Neutrophil (primary cell): Measurements from ENCODE around the gene SPNS2.

Experiments used
- H3K27ac ChIP-seq: fragments of 200-600 bp; sonication (generic); 2 replicates; pipeline ENCODE4 v1.5.1; 2016; ENCODE audit warnings: mild to moderate bottlenecking, moderate library complexity
- H3K27me3 ChIP-seq: fragments of 200-600 bp; sonication (generic); 2 replicates; pipeline ENCODE4 v1.6.0; 2016; ENCODE audit warnings: mild to moderate bottlenecking
- H3K36me3 ChIP-seq: fragments of 200-600 bp; sonication (generic); 2 replicates; pipeline ENCODE4 v1.5.1; 2017
- H3K4me1 ChIP-seq, 2 experiments: fragments of 200-600 bp in 1 of 2; sonication (generic) in 1 of 2; 1 replicate in 1 of 2; 2 replicates in 1 of 2; pipeline versions ENCODE4 v1.5.1 to v1.6.1; 2013 to 2016; ENCODE audit warnings: low read depth in 1 of 2, low read length in 1 of 2, mild to moderate bottlenecking in 1 of 2, moderate library complexity in 1 of 2; ENCODE audit not compliant: control insufficient read depth in 1 of 2, insufficient read depth in 1 of 2
- H3K4me3 ChIP-seq, 2 experiments: fragments of 200-600 bp in 1 of 2; sonication (generic) in 1 of 2; 1 replicate in 1 of 2; 2 replicates in 1 of 2; pipeline ENCODE4 v1.5.1; 2013 to 2016; ENCODE audit warnings: low read depth in 1 of 2, low read length in 1 of 2, mild to moderate bottlenecking in 1 of 2, moderate library complexity in 1 of 2
- H3K9me3 ChIP-seq: fragments of 200-600 bp; sonication (generic); 2 replicates; pipeline ENCODE4 v1.5.1; 2016
- CTCF ChIP-seq: fragments of 200-600 bp; sonication (generic); IDR thresholded peaks from 2 replicates; pipeline ENCODE4 v1.5.1; 2016; ENCODE audit warnings: antibody characterized with exemption

The SPNS2 gene

GRCh38 chr17:4560421-4560820 is 61.7 kb downstream of the SPNS2 start, which contains the start of gene GGT6:
TSS of gene GGT6 (minus strand) at chr17:4560577. CDS start at chr17:4560521, 56 bp downstream.
- no peak within 1 kb of the TSS for H3K27ac ChIP-seq
- no peak for TF ChIP-seq CTCF
- H3K4me1 ChIP-seq: peaks cover 6 to 12% of the 10 kb centered on the region in 2 experiments
- H3K27me3 ChIP-seq: no peaks in the 10 kb centered on the region
- no peak within 1 kb of the TSS for H3K4me3 ChIP-seq
- no peaks in the 10 kb centered on the region for H3K36me3 ChIP-seq
- H3K9me3 ChIP-seq: no peaks in the 10 kb centered on the region

- H3K27ac ChIP-seq: no peak overlapping the region
- H3K4me1 ChIP-seq: peaks cover 6 to 13% of the 10 kb centered on the region in 2 experiments
Measured at GRCh38 chr17:4560837-4561256, 62.2 kb downstream of the SPNS2 start.

GRCh38 chr17:4562015-4562969 is 63.6 kb downstream of the SPNS2 start:
- H3K36me3 ChIP-seq: no peaks in the 10 kb centered on the region
- H3K4me3 ChIP-seq: no peak overlapping the region
- no peaks in the 10 kb centered on the region for H3K27me3 ChIP-seq
- H3K9me3 ChIP-seq: no peaks in the 10 kb centered on the region
- peaks cover 3 to 7% of the 10 kb centered on the region in 2 experiments for H3K4me1 ChIP-seq
- no peak for TF ChIP-seq CTCF
- H3K27ac ChIP-seq: no peak overlapping the region

More at GRCh38 chr17:4560837-4561256, 62.2 kb downstream of the SPNS2 start:
- H3K36me3 ChIP-seq: no peaks in the 10 kb centered on the region
- no peak overlapping the region for H3K4me3 ChIP-seq
- H3K9me3 ChIP-seq: no peaks in the 10 kb centered on the region
- no peak for TF ChIP-seq CTCF
- no peaks in the 10 kb centered on the region for H3K27me3 ChIP-seq

- no peak overlapping the region for H3K4me3 ChIP-seq
- H3K27me3 ChIP-seq: no peaks in the 10 kb centered on the region
- peak; percentile 79 for TF ChIP-seq CTCF
- H3K27ac ChIP-seq: no peak overlapping the region
- no peaks in the 10 kb centered on the region for H3K9me3 ChIP-seq
- H3K4me1 ChIP-seq: peaks cover 3 to 7% of the 10 kb centered on the region in 2 experiments
- no peaks in the 10 kb centered on the region for H3K36me3 ChIP-seq
Measured at GRCh38 chr17:4565209-4566141, 66.8 kb downstream of the SPNS2 start.

- Histone ChIP-seq H3K4me1 (peaks cover 3 to 7% of the 10 kb centered on the region in 2 experiments), H3K4me3 (no peak overlapping the region), H3K9me3 (no peaks in the 10 kb centered on the region), H3K27me3 (peaks cover 8% of the 10 kb centered on the region), H3K36me3 (no peaks in the 10 kb centered on the region), H3K27ac (no peak overlapping the region)
- TF ChIP-seq CTCF: peak; percentile 40
Measured at GRCh38 chr17:4566785-4567184, 68.1 kb downstream of the SPNS2 start.
